ENCODE results near the gene MR1. TPM values are rescaled to one million over a fixed set of nuclear protein-coding genes. Genes with fewer than 3 reads are reported as not detected.
A peak's percentile ranks its signal among the peaks of the same experiment; 100 is the strongest.

MR1 gene
- total and polyA plus RNA-seq, 9 of the 15 experiments (the other 6 are each of a cell fraction or from before 2014, with no cell fraction given) = 9.7 to 21.7 (median 15.6) TPM

GRCh38 chr1:181101581-181102226, 67.9 kb downstream of the MR1 start (continued):
- peak; percentile 41 for TF ChIP-seq VEZF1 (CRISPR knock-in tag; IDR thresholded peaks at IDR 0.05)
- TF ChIP-seq RBM25 (IDR thresholded peaks at IDR 0.05; ENCODE audit: low read depth, low read length, severe bottlenecking) = no peak
- TF ChIP-seq JUN (IDR thresholded peaks at IDR 0.05; ENCODE audit: borderline replicate concordance, low read depth, low read length) = peak; percentile 71; the same call in 1 of the 2 replicates
- TF ChIP-seq JUN (CRISPR knock-in tag; IDR thresholded peaks at IDR 0.05; ENCODE audit: borderline replicate concordance) = no peak
- no peak for TF ChIP-seq RBM14 (IDR thresholded peaks at IDR 0.05; ENCODE audit: borderline replicate concordance, insufficient read depth, low read depth, low read length)
- TF ChIP-seq ZNF146 (CRISPR knock-in tag; IDR thresholded peaks at IDR 0.05; ENCODE audit: unreplicated experiment) = no peak
- no peak for TF ChIP-seq MYNN (IDR thresholded peaks at IDR 0.05)
- no peak for TF ChIP-seq MYNN (CRISPR knock-in tag; IDR thresholded peaks at IDR 0.05)
- TF ChIP-seq MYBL2 (IDR thresholded peaks at IDR 0.05; ENCODE audit: low read depth) = no peak
- TF ChIP-seq MYBL2 (CRISPR knock-in tag; IDR thresholded peaks at IDR 0.05; ENCODE audit: borderline replicate concordance) = no peak
- 0 out of 4 replicates have a peak, but pooled peaks of 1 of the 2 experiments have one; percentile 43 for TF ChIP-seq UBTF (IDR thresholded peaks at IDR 0.05; ENCODE audit: borderline replicate concordance in 1 of 2, low read depth in 2 of 2, low read length in 2 of 2)
- 0 out of 2 replicates have a peak, but pooled peaks have one; percentile 22 for TF ChIP-seq DPF2 (IDR thresholded peaks at IDR 0.05)
- peak; percentile 98 for TF ChIP-seq ZNF766 (CRISPR knock-in tag; conservative IDR thresholded peaks at IDR 0.05)
- TF ChIP-seq ATF3 (IDR thresholded peaks at IDR 0.05) = peak; percentile 68; the same call in 1 of the 2 replicates
- no peak for TF ChIP-seq ATF3 (CRISPR knock-in tag; conservative IDR thresholded peaks at IDR 0.05)
- TF ChIP-seq ETV1 (tag; conservative IDR thresholded peaks at IDR 0.05; ENCODE audit: low read depth) = 0 out of 2 replicates have a peak, but pooled peaks have one; percentile 12
- no peak for TF ChIP-seq DACH1 (IDR thresholded peaks at IDR 0.05; ENCODE audit: partially characterized antibody)
- TF ChIP-seq LEF1 (IDR thresholded peaks at IDR 0.05) = 0 out of 2 replicates have a peak, but pooled peaks have one; percentile 26
- 0 out of 2 replicates have a peak, but pooled peaks have one; percentile 31 for TF ChIP-seq SPI1 (IDR thresholded peaks at IDR 0.05; ENCODE audit: borderline replicate concordance, low read depth, low read length)
- TF ChIP-seq ELF1 (tag; IDR thresholded peaks at IDR 0.05) = peak; percentile 52
- no peak for TF ChIP-seq ZNF41 (CRISPR knock-in tag; conservative IDR thresholded peaks at IDR 0.05)
- peak; percentile 79 for TF ChIP-seq JUND (IDR thresholded peaks at IDR 0.05; ENCODE audit: borderline replicate concordance, low read depth, low read length)
- peak; percentile 77; the same call in 1 of the 3 replicates for TF ChIP-seq JUND (tag; IDR thresholded peaks at IDR 0.05; ENCODE audit: borderline replicate concordance, low read depth, low read length)
- TF ChIP-seq ATF7 (IDR thresholded peaks at IDR 0.05) = no peak
